Cerebellar cortex (tissue), 1 donor: ENCODE data around the gene CELA3B.
"Not testable (repeated sequence)": the region's sequence is repeated elsewhere in the genome, so short reads cannot be mapped to it uniquely, and the experiment has no call there.

Experiments
- DNase-seq: peaks from one replicate; pipeline ENCODE4 v3.0.0-alpha.2; 2015; ENCODE audit warnings: low spot score

CELA3B gene

GRCh38 chr1:21975296-21975695 is 1.5 kb upstream of the CELA3B start:
- DNase-seq, result not testable (repeated sequence)

- DNase-seq, result not testable (repeated sequence)
Measured at GRCh38 chr1:21978209-21978608, 1.4 kb downstream of the CELA3B start.

GRCh38 chr1:21980515-21981220 is 3.8 kb downstream of the CELA3B start:
- not testable (repeated sequence) for DNase-seq

DNA sequence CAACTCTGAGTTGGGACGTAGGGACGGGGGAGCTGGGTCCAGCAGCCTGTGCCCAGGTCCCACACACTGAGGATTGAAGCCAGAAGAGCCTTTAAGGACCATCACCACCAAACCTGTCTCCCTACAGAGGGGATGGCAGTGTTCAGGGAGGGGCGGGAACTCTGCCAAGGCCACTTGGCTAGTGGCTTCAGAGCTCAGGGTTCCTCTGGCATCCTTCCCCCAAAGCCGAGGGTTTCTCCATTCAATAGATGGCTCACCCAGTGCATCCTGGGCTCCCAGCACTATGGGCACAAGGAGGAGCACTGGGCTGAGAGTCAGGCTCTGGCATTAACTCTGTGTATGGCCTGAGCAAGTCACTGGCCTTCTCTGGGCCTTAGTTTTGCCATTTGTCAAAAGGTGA is 4.4 kb downstream of the CELA3B start:
- not testable (repeated sequence) for DNase-seq

- DNase-seq, result not testable (repeated sequence)
Measured at GRCh38 chr1:21982122-21982521, 5.3 kb downstream of the CELA3B start.

DNA sequence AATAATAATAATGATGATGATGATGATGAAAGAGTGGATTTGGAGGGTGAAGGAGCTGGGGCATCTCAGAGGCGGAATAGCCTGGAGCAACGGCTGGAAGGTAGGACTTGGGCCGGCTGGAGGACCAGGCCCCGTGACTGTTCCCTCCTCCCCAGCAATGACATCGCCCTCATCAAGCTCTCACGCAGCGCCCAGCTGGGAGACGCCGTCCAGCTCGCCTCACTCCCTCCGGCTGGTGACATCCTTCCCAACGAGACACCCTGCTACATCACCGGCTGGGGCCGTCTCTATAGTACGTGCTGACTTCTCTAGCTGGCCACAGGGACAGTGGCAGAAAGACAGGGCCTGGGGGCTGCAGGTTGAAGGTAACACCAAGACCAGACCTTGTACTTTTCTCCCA is 6.7 kb downstream of the CELA3B start:
- not testable (repeated sequence) for DNase-seq

- not testable (repeated sequence) for DNase-seq
Measured at GRCh38 chr1:21985893-21986292, 9.1 kb downstream of the CELA3B start.

GRCh38 chr1:21986386-21986785 is 9.6 kb downstream of the CELA3B start:
- DNase-seq, result not testable (repeated sequence)

- DNase-seq, result not testable (repeated sequence)
Measured at GRCh38 chr1:21989672-21990393, 13.0 kb downstream of the CELA3B start.

- not testable (repeated sequence) for DNase-seq
Measured at GRCh38 chr1:21992186-21992585, 15.4 kb downstream of the CELA3B start.

- DNase-seq, result not testable (repeated sequence)
Measured at GRCh38 chr1:21994716-21995115, 17.9 kb downstream of the CELA3B start.

DNA sequence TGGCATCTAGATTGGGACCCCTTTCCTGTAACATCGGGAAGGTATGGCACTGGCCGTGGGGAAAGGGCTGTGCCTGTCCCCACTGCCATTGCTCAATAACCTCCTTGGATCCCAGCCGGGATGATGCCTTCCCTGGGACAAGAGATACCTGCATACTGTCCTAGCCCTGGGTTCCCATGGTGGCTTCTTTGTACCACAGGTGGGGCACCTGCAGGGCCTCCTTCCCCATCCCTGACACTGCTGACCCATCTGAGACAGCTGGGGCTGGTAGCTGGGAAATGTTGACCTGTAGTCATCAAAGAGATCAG is 19.8 kb downstream of the CELA3B start:
- DNase-seq, result not testable (repeated sequence)

GRCh38 chr1:21997891-21998623 is 21.2 kb downstream of the CELA3B start:
- DNase-seq, result not testable (repeated sequence)

GRCh38 chr1:21998624-21999294 is 21.9 kb downstream of the CELA3B start:
- DNase-seq, result not testable (repeated sequence)

DNA sequence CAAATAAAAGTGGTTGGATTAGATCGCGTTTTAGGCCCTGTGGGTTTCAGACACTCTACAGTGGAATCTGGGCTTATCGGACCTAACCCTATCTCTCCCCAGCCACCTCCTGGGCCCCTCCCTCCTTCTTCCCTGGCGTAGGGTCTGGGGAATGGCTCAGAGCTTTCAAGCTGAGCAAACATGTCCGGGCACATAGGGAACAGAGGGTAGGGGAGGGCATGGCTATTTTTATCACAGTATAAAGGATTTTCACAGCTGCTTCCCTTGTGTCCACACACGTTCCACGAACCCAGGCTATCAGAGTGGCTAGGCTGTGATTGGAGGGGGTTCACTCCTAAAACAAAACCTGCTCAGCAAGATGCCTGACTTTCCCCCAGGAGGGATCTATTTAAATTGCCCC is 22.8 kb downstream of the CELA3B start:
- DNase-seq, result not testable (repeated sequence)

- DNase-seq, result peak; percentile 26
Measured at GRCh38 chr1:22001409-22001808, 24.6 kb downstream of the CELA3B start, which contains the start of gene CELA3A. Gene CELA3A (plus strand): TSS chr1:22001657. CDS start chr1:22001675, 18 bp downstream.

DNA sequence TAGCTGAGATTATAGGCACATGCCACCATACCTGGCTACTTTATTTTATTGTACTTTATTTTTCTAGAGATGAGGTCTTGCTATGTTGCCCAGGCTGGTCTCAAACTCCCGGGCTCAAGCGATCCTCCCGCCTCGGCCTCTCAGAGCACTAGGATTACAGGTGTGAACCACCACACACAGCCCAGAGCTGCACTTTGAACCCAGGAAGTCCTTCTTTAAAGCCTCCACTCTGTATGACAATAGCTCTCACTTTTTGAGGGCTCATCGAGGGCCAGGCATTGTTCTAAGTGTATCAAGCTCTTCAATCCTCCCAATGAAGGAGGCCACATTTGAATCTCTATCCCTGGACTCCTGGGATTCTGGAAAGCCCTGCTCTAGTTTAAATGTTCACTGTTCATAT is 25.6 kb downstream of the CELA3B start:
- DNase-seq, result not testable (repeated sequence)

DNA sequence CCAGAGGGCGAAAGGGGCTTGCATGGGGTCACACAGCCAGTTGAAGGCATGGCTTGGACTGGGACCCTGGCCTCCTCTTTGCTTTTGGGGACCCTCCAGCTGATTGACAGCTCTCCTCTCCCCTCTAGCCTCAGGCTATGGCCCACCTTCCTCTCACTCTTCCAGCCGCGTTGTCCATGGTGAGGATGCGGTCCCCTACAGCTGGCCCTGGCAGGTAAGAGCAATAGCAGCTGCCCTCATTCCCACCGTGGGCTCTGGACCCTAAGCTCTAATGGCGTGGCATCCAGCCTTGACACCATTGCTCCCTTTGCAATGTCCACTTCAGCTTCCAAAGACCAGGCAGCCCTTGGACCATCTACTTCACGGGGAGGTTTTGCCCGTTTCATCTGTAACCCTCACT is 26.1 kb downstream of the CELA3B start:
- not testable (repeated sequence) for DNase-seq

DNA sequence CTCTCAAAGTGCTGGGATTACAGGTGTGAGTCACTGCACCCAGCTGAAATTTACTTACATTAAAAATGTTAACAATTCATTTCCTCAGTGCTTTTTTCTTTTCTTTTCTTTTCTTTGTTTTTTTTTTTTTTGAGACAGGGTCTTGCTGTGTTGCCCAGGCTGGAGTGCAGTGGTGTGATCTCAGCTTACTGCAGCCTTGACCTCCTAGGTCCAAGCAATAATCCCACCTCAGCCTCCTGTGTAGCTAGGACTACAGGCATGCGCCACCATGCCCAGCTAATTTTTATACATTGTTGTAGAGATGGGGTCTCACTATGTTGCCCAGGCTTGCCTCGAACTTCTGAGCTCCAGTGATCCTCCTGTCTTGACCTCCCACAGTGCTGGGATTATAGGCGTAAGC is 27.1 kb downstream of the CELA3B start:
- not testable (repeated sequence) for DNase-seq

GRCh38 chr1:22005261-22006149 is 28.7 kb downstream of the CELA3B start:
- DNase-seq, result peak; percentile 30

- DNase-seq, result not testable (repeated sequence)
Measured at GRCh38 chr1:22006736-22007135, 29.9 kb downstream of the CELA3B start.
